Endothelial cell of umbilical vein (primary cell): ENCODE measurements around the gene PUS1. TPM values are rescaled to one million over a fixed set of nuclear protein-coding genes. Genes with fewer than 3 reads are reported as not detected.

Source experiments
- BruUV-seq: library from RNA; stranded (reverse); fragments of 400-500 nt; replicated peaks from 2 replicates; lab custom pipeline; 2021; lab: Mats Ljungman, UMichigan
- CTCF ChIA-PET: fragments of 300-600, 350-600 bp; sonication (Branson Sonifier 250); formaldehyde crosslinking; loops from one replicate; lab custom pipeline; 2021; ENCODE audit warnings: antibody characterized with exemption, inconsistent platforms; lab: Charles Lee
- POLR2A ChIA-PET: fragments of 300-600, 350-600 bp; sonication (Branson Sonifier 250); formaldehyde crosslinking; loops from one replicate; lab custom pipeline; 2021; ENCODE audit warnings: antibody characterized with exemption, inconsistent platforms; lab: Charles Lee
- DNase-seq: peaks from one replicate; pipeline ENCODE4 v3.0.0-alpha.2; 2011; ENCODE audit warnings: low read depth, low spot score
- FAIRE-seq: peaks from 2 replicates; lab custom pipeline; 2011; peaks lifted over from hg19 to GRCh38; lab: Jason Lieb, UNC
- H2AFZ ChIP-seq: 2 replicates; pipeline ENCODE4 v1.6.0; 2012; ENCODE audit warnings: low read depth, low read length, control low read depth, inconsistent platforms
- H3K27ac ChIP-seq: 2 replicates; pipeline ENCODE4 v1.5.1; 2011; ENCODE audit warnings: low read depth, mild to moderate bottlenecking, control low read depth, low read length, moderate library complexity; ENCODE audit not compliant: insufficient read depth
- H3K27me3 ChIP-seq, 2 experiments: 2 replicates each; pipeline versions ENCODE4 v1.6.0 to v1.6.1; 2011; ENCODE audit warnings: low read length in 2 of 2, mixed read lengths in 1 of 2; ENCODE audit not compliant: control insufficient read depth in 2 of 2, insufficient read depth in 2 of 2
- H3K36me3 ChIP-seq, 2 experiments: 2 replicates in 1 of 2; 3 replicates in 1 of 2; pipeline ENCODE4 v1.5.1; 2011; ENCODE audit warnings: low read length in 2 of 2, mild to moderate bottlenecking in 1 of 2, moderate library complexity in 1 of 2; ENCODE audit not compliant: control insufficient read depth in 2 of 2, insufficient read depth in 2 of 2; ENCODE audit errors: extremely low read depth in 1 of 2
- H3K4me1 ChIP-seq: 3 replicates; pipeline ENCODE4 v1.5.1; 2011; ENCODE audit warnings: mild to moderate bottlenecking, low read length; ENCODE audit not compliant: control insufficient read depth, insufficient read depth; ENCODE audit errors: extremely low read depth
- H3K4me2 ChIP-seq: 2 replicates; pipeline ENCODE4 v1.6.1; 2011; ENCODE audit warnings: low read length, control low read depth, mixed read lengths; ENCODE audit not compliant: insufficient read depth
- H3K4me3 ChIP-seq, 3 experiments: fragments of 200-600 bp in 1 of 3; sonication (generic), shearing (Covaris generic) in 1 of 3; replicated peaks in 1 of 3; 2 replicates each; pipeline ENCODE4 v1.5.1; 2011 to 2016; ENCODE audit warnings: control low read depth in 3 of 3, low read length in 3 of 3, mild to moderate bottlenecking in 2 of 3, inconsistent platforms in 1 of 3, low read depth in 1 of 3, moderate library complexity in 1 of 3; ENCODE audit not compliant: insufficient read depth in 1 of 3
- H3K79me2 ChIP-seq: 2 replicates; pipeline ENCODE4 v1.6.0; 2012; ENCODE audit warnings: low read length, inconsistent platforms; ENCODE audit not compliant: control insufficient read depth, insufficient read depth
- H3K9ac ChIP-seq: replicated peaks from 2 replicates; pipeline ENCODE3; 2011; ENCODE audit warnings: low read length, control low read depth; ENCODE audit not compliant: insufficient read depth; ENCODE audit errors: extremely low read depth
- H3K9me1 ChIP-seq: replicated peaks from 3 replicates; pipeline ENCODE4 v1.6.0; 2011; ENCODE audit warnings: mild to moderate bottlenecking, low read length; ENCODE audit not compliant: control insufficient read depth, insufficient read depth; ENCODE audit errors: extremely low read depth
- H3K9me3 ChIP-seq: replicated peaks from 2 replicates; pipeline ENCODE4 v1.5.1; 2012; ENCODE audit warnings: low read length, inconsistent platforms; ENCODE audit not compliant: control insufficient read depth, insufficient read depth
- H4K20me1 ChIP-seq: replicated peaks from 2 replicates; pipeline ENCODE3; 2011; ENCODE audit warnings: mild to moderate bottlenecking, low read length; ENCODE audit not compliant: control insufficient read depth, insufficient read depth; ENCODE audit errors: extremely low read depth
- CTCF ChIP-seq, 2 donors: IDR thresholded peaks; 1 replicate in 1 of 2; 2 replicates in 1 of 2; pipeline ENCODE4 v1.5.1; 2011; ENCODE audit warnings: low read length in 2 of 2, mild to moderate bottlenecking in 2 of 2, moderate library complexity in 2 of 2, control low read depth in 1 of 2, inconsistent platforms in 1 of 2, low read depth in 1 of 2; ENCODE audit not compliant: insufficient read depth in 1 of 2; ENCODE audit errors: extremely low read depth in 1 of 2
- EZH2 ChIP-seq: IDR thresholded peaks from 2 replicates; pipeline ENCODE4 v1.6.1; 2012; ENCODE audit warnings: borderline replicate concordance, low read depth, mild to moderate bottlenecking, moderate library complexity, low read length, inconsistent platforms; ENCODE audit not compliant: severe bottlenecking
- FOS ChIP-seq: IDR thresholded peaks from 2 replicates; pipeline ENCODE4 v1.6.1; 2011; ENCODE audit warnings: mild to moderate bottlenecking, low read length, moderate library complexity, borderline replicate concordance; ENCODE audit not compliant: insufficient read depth
- GATA2 ChIP-seq: IDR thresholded peaks from 2 replicates; pipeline ENCODE4 v1.7.0; 2011; ENCODE audit warnings: low read depth, mild to moderate bottlenecking, moderate library complexity, mixed read lengths, low read length; ENCODE audit not compliant: insufficient read length, insufficient read depth
- JUN ChIP-seq: IDR thresholded peaks from 2 replicates; pipeline ENCODE4 v1.6.1; 2011; ENCODE audit warnings: borderline replicate concordance, low read depth; ENCODE audit not compliant: insufficient read length, insufficient read depth
- MAX ChIP-seq: IDR thresholded peaks from 2 replicates; pipeline ENCODE4 v1.6.1; 2011; ENCODE audit not compliant: insufficient read depth, insufficient read length
- MYC ChIP-seq: IDR thresholded peaks from one replicate; pipeline ENCODE4 v1.6.1; 2011; ENCODE audit warnings: mild to moderate bottlenecking, low read depth, low read length
- POLR2A ChIP-seq: IDR thresholded peaks from 2 replicates; pipeline ENCODE4 v1.6.1; 2012; ENCODE audit warnings: low read depth, mild to moderate bottlenecking, control low read depth, low read length
- POLR2AphosphoS5 ChIP-seq: IDR thresholded peaks from 2 replicates; pipeline ENCODE4 v1.6.1; 2012; ENCODE audit warnings: low read depth, mild to moderate bottlenecking, control low read depth, low read length, moderate library complexity; ENCODE audit not compliant: insufficient read depth
- dilution Hi-C: fragments of 300-500 bp; cut with MboI; formaldehyde crosslinking; loops from one replicate; pipeline ENCODE4 v1.15.0; 2019; ENCODE audit warnings: low sequenced_read_pairs; ENCODE audit not compliant: extremely low pct_ligation_motif_present
- intact Hi-C: fragments of 100-400 bp; cut with micrococcal nuclease; formaldehyde crosslinking; loops from one replicate; pipeline ENCODE4 v1.10.0; 2022
- polyA plus RNA-seq, 4 experiments: library from polyadenylated mRNA; depleted of rRNA in 3 of 4; stranded (reverse) in 3 of 4; unstranded in 1 of 4; fragments of >200 nt; gene quantifications; 2 replicates each; pipeline versions ENCODE4 v1.2.1 to v1.2.3, GENCODE V29; 2011 to 2012; ENCODE audit warnings: missing spikeins in 1 of 4
- total RNA-seq: library from RNA; stranded (reverse); gene quantifications from 2 replicates; pipeline ENCODE4 v1.2.3, GENCODE V29; 2021

Gene PUS1
- total and polyA plus RNA-seq, 2 donors (not counting 3 experiments of a cell fraction or from before 2014, with no cell fraction given), result 33.9 to 52.2 TPM

GRCh38 chr12:131988054-131988796 lies 59.1 kb downstream of the PUS1 start:
- no peak for TF ChIP-seq JUN
- TF ChIP-seq POLR2AphosphoS5, result no peak
- TF ChIP-seq CTCF (IDR thresholded peaks at IDR 0.05; ENCODE audit: extremely low read depth in 1 of 2, insufficient read depth in 1 of 2, low read depth in 1 of 2, low read length in 2 of 2), result no peak
- TF ChIP-seq GATA2, result no peak
- TF ChIP-seq FOS, result no peak
- no peak for TF ChIP-seq EZH2
- no peak for TF ChIP-seq MYC
- no peak for TF ChIP-seq POLR2A
- no peak for TF ChIP-seq MAX
- no TSS peak for BruUV-seq
- dilution Hi-C loops, result no loop called here
- Histone ChIP-seq H3K27ac (no peak overlapping the region), H3K9ac (no peak overlapping the region), H3K79me2 (no peaks in the 10 kb centered on the region), H3K4me2 (no peak overlapping the region), H2AFZ (no peak overlapping the region), H3K4me3 (no peak overlapping the region), H3K9me1 (no peaks in the 10 kb centered on the region), H4K20me1 (no peaks in the 10 kb centered on the region), H3K36me3 (peaks cover 20 to 36% of the 10 kb centered on the region in 2 experiments), H3K27me3 (no peaks in the 10 kb centered on the region), H3K9me3 (no peaks in the 10 kb centered on the region), H3K4me1 (no peaks in the 10 kb centered on the region)
- intact Hi-C loops, result no loop called here
- FAIRE-seq, result no peak
- ChIA-PET POLR2A (no interaction called here), CTCF (interaction anchor here (0.9 to 2.0 kb wide), 2 partner anchors 8 to 13 kb away, joined by 3 to 6 read pairs; no protein-coding TSS in a partner anchor)
- DNase-seq, result no peak
